HepG2 (cell line): Measurements from ENCODE around the gene SYS1. TPM values are rescaled to one million over a fixed set of nuclear protein-coding genes. Genes with fewer than 3 reads are reported as not detected.
A peak's percentile ranks its signal among the peaks of the same experiment; 100 is the strongest.

Source experiments
- ATRX ChIP-seq: sonication (generic); formaldehyde crosslinking; IDR thresholded peaks from 2 replicates; pipeline ENCODE4 v1.4.0; 2020; ENCODE audit warnings: missing genetic modification reagents, borderline replicate concordance
- BRD4 ChIP-seq: sonication (generic); formaldehyde crosslinking; IDR thresholded peaks from 2 replicates; pipeline ENCODE4 v1.4.0; 2020; ENCODE audit warnings: missing genetic modification reagents
- CBX5 ChIP-seq: sonication (generic); formaldehyde crosslinking; IDR thresholded peaks from 2 replicates; pipeline ENCODE4 v1.4.0; 2020; ENCODE audit warnings: missing genetic modification reagents, borderline replicate concordance
- CC2D1A ChIP-seq: sonication (generic); formaldehyde crosslinking; IDR thresholded peaks from 2 replicates; pipeline ENCODE4 v1.8.1; 2023; ENCODE audit warnings: mild to moderate bottlenecking, missing genetic modification reagents
- GATA4 ChIP-seq: sonication (generic); IDR thresholded peaks from 2 replicates; pipeline ENCODE4 v1.6.1; 2016; ENCODE audit warnings: antibody characterized with exemption, low read depth, borderline replicate concordance
- SMAD1 ChIP-seq: sonication (generic); formaldehyde crosslinking; IDR thresholded peaks from 2 replicates; pipeline ENCODE4 v1.4.0; 2020; ENCODE audit warnings: missing genetic modification reagents, low read depth, mild to moderate bottlenecking, borderline replicate concordance
- SMYD3 ChIP-seq: sonication (generic); formaldehyde crosslinking; IDR thresholded peaks from 2 replicates; pipeline ENCODE4 v1.8.1; 2023; ENCODE audit warnings: mild to moderate bottlenecking, missing genetic modification reagents
- ZBTB7A ChIP-seq: sonication (generic); formaldehyde crosslinking; IDR thresholded peaks from 2 replicates; pipeline ENCODE4 v1.8.0; 2022; ENCODE audit warnings: mild to moderate bottlenecking, missing genetic modification reagents
- ZFX ChIP-seq: sonication (generic); formaldehyde crosslinking; IDR thresholded peaks from 2 replicates; pipeline ENCODE4 v1.4.0; 2020; ENCODE audit warnings: mild to moderate bottlenecking, low read depth, missing genetic modification reagents, moderate library complexity
- ZNF235 ChIP-seq: sonication (generic); formaldehyde crosslinking; IDR thresholded peaks from 2 replicates; pipeline ENCODE4 v1.8.1; 2023; ENCODE audit warnings: mild to moderate bottlenecking, missing genetic modification reagents, borderline replicate concordance
- ZNF747 ChIP-seq: sonication (generic); formaldehyde crosslinking; IDR thresholded peaks from 2 replicates; pipeline ENCODE4 v1.8.1; 2023; ENCODE audit warnings: missing genetic modification reagents, mild to moderate bottlenecking, borderline replicate concordance
- ZNF878 ChIP-seq: sonication (generic); formaldehyde crosslinking; IDR thresholded peaks from 2 replicates; pipeline ENCODE4 v1.8.1; 2023; ENCODE audit warnings: mild to moderate bottlenecking, missing genetic modification reagents, moderate library complexity
- polyA plus RNA-seq, 8 experiments: library from polyadenylated mRNA; depleted of rRNA in 3 of 8; stranded (reverse) in 7 of 8; unstranded in 1 of 8; fragments of >200 nt; fragmentation: Illumina TruSeq in 4 of 8; extraction: Trizol in 4 of 8; gene quantifications; 2 replicates each; pipeline versions ENCODE4 v1.2.1 to v1.2.3, GENCODE V29; 2011 to 2016; ENCODE audit warnings: low read depth in 4 of 8, missing spikeins in 1 of 8, mixed read lengths in 1 of 8; ENCODE audit not compliant: insufficient read depth in 1 of 8
- total RNA-seq, 5 experiments: library from RNA; depleted of rRNA; stranded (reverse); fragments of >200 nt; fragmentation: Illumina TruSeq; extraction: Trizol; gene quantifications; 2 replicates each; pipeline ENCODE4 v1.2.3, GENCODE V29; 2016; ENCODE audit warnings: low read depth in 1 of 5
- TF ChIP-seq, protein P1 (sequence below): conservative IDR thresholded peaks from 2 replicates; pipeline ENCODE4 v1.6.1; 2018; ENCODE audit warnings: missing genetic modification reagents
- TF ChIP-seq, protein P2 (sequence below): sonication (generic); formaldehyde crosslinking; IDR thresholded peaks from 2 replicates; pipeline ENCODE4 v1.4.0; 2020; ENCODE audit warnings: mild to moderate bottlenecking, low read depth, missing genetic modification reagents
- TF ChIP-seq, protein P3 (sequence below): sonication (generic); formaldehyde crosslinking; IDR thresholded peaks from 2 replicates; pipeline ENCODE4 v1.4.0; 2020; ENCODE audit warnings: missing genetic modification reagents, borderline replicate concordance
- TF ChIP-seq, protein P4 (sequence below): sonication (generic); formaldehyde crosslinking; IDR thresholded peaks from 2 replicates; pipeline ENCODE4 v1.5.0; 2020; ENCODE audit warnings: missing genetic modification reagents, mild to moderate bottlenecking, borderline replicate concordance
- TF ChIP-seq, protein P5 (sequence below): sonication (generic); formaldehyde crosslinking; IDR thresholded peaks from 2 replicates; pipeline ENCODE4 v1.8.0; 2022; ENCODE audit warnings: missing genetic modification reagents, mild to moderate bottlenecking, moderate library complexity, borderline replicate concordance
- TF ChIP-seq, protein P6 (sequence below): sonication (generic); formaldehyde crosslinking; IDR thresholded peaks from 2 replicates; pipeline ENCODE4 v1.4.0; 2020; ENCODE audit warnings: missing genetic modification reagents, mild to moderate bottlenecking, borderline replicate concordance

Gene SYS1
- total and polyA plus RNA-seq, 2 of the 13 experiments (the other 11 are each of a cell fraction or from before 2014, with no cell fraction given), result 38.3 to 65.6 TPM

DNA sequence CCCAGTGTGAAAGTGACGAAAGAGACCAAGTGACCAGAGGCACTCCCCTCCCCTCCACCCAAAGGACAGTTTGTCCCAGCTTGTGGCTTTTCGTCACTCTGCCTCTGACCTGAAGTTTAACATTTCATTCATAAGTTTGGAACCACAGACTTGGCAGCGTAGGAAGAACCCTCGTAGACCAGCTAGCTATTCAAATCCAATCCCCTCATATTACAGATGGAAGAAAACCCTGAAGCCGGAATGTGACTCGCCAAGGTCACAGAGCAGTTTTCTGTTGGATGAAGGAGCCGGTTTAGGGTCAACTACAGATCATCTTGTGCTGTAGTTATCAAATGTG, 3.9 kb upstream of the SYS1 start (continued):
- TF ChIP-seq, protein P1, sequence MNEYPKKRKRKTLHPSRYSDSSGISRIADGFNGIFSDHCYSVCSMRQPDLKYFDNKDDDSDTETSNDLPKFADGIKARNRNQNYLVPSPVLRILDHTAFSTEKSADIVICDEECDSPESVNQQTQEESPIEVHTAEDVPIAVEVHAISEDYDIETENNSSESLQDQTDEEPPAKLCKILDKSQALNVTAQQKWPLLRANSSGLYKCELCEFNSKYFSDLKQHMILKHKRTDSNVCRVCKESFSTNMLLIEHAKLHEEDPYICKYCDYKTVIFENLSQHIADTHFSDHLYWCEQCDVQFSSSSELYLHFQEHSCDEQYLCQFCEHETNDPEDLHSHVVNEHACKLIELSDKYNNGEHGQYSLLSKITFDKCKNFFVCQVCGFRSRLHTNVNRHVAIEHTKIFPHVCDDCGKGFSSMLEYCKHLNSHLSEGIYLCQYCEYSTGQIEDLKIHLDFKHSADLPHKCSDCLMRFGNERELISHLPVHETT (CRISPR knock-in tag), result no peak
- TF ChIP-seq ZBTB7A (CRISPR knock-in tag), result peak; percentile 16; the same call in 1 of the 2 replicates
- no peak for TF ChIP-seq ZNF747 (CRISPR knock-in tag)
- TF ChIP-seq SMYD3 (CRISPR knock-in tag), result no peak
- TF ChIP-seq ZFX (CRISPR knock-in tag), result no peak
- TF ChIP-seq, protein P2, sequence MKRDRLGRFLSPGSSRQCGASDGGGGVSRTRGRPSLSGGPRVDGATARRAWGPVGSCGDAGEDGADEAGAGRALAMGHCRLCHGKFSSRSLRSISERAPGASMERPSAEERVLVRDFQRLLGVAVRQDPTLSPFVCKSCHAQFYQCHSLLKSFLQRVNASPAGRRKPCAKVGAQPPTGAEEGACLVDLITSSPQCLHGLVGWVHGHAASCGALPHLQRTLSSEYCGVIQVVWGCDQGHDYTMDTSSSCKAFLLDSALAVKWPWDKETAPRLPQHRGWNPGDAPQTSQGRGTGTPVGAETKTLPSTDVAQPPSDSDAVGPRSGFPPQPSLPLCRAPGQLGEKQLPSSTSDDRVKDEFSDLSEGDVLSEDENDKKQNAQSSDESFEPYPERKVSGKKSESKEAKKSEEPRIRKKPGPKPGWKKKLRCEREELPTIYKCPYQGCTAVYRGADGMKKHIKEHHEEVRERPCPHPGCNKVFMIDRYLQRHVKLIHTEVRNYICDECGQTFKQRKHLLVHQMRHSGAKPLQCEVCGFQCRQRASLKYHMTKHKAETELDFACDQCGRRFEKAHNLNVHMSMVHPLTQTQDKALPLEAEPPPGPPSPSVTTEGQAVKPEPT (CRISPR knock-in tag), result 0 out of 2 replicates have a peak, but pooled peaks have one; percentile 16
- TF ChIP-seq, protein P3, sequence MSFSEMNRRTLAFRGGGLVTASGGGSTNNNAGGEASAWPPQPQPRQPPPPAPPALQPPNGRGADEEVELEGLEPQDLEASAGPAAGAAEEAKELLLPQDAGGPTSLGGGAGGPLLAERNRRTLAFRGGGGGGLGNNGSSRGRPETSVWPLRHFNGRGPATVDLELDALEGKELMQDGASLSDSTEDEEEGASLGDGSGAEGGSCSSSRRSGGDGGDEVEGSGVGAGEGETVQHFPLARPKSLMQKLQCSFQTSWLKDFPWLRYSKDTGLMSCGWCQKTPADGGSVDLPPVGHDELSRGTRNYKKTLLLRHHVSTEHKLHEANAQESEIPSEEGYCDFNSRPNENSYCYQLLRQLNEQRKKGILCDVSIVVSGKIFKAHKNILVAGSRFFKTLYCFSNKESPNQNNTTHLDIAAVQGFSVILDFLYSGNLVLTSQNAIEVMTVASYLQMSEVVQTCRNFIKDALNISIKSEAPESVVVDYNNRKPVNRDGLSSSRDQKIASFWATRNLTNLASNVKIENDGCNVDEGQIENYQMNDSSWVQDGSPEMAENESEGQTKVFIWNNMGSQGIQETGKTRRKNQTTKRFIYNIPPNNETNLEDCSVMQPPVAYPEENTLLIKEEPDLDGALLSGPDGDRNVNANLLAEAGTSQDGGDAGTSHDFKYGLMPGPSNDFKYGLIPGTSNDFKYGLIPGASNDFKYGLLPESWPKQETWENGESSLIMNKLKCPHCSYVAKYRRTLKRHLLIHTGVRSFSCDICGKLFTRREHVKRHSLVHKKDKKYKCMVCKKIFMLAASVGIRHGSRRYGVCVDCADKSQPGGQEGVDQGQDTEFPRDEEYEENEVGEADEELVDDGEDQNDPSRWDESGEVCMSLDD (CRISPR knock-in tag), result no peak
- TF ChIP-seq BRD4 (CRISPR knock-in tag), result no peak
- TF ChIP-seq, protein P4, sequence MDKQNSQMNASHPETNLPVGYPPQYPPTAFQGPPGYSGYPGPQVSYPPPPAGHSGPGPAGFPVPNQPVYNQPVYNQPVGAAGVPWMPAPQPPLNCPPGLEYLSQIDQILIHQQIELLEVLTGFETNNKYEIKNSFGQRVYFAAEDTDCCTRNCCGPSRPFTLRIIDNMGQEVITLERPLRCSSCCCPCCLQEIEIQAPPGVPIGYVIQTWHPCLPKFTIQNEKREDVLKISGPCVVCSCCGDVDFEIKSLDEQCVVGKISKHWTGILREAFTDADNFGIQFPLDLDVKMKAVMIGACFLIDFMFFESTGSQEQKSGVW (CRISPR knock-in tag), result no peak
- TF ChIP-seq ATRX (CRISPR knock-in tag), result no peak
- no peak for TF ChIP-seq SMAD1
- TF ChIP-seq, protein P5, sequence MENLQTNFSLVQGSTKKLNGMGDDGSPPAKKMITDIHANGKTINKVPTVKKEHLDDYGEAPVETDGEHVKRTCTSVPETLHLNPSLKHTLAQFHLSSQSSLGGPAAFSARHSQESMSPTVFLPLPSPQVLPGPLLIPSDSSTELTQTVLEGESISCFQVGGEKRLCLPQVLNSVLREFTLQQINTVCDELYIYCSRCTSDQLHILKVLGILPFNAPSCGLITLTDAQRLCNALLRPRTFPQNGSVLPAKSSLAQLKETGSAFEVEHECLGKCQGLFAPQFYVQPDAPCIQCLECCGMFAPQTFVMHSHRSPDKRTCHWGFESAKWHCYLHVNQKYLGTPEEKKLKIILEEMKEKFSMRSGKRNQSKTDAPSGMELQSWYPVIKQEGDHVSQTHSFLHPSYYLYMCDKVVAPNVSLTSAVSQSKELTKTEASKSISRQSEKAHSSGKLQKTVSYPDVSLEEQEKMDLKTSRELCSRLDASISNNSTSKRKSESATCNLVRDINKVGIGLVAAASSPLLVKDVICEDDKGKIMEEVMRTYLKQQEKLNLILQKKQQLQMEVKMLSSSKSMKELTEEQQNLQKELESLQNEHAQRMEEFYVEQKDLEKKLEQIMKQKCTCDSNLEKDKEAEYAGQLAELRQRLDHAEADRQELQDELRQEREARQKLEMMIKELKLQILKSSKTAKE (CRISPR knock-in tag), result no peak
- TF ChIP-seq, protein P6, sequence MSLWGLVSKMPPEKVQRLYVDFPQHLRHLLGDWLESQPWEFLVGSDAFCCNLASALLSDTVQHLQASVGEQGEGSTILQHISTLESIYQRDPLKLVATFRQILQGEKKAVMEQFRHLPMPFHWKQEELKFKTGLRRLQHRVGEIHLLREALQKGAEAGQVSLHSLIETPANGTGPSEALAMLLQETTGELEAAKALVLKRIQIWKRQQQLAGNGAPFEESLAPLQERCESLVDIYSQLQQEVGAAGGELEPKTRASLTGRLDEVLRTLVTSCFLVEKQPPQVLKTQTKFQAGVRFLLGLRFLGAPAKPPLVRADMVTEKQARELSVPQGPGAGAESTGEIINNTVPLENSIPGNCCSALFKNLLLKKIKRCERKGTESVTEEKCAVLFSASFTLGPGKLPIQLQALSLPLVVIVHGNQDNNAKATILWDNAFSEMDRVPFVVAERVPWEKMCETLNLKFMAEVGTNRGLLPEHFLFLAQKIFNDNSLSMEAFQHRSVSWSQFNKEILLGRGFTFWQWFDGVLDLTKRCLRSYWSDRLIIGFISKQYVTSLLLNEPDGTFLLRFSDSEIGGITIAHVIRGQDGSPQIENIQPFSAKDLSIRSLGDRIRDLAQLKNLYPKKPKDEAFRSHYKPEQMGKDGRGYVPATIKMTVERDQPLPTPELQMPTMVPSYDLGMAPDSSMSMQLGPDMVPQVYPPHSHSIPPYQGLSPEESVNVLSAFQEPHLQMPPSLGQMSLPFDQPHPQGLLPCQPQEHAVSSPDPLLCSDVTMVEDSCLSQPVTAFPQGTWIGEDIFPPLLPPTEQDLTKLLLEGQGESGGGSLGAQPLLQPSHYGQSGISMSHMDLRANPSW (CRISPR knock-in tag), result no peak
- peak; percentile 35; the same call in 1 of the 2 replicates for TF ChIP-seq ZNF878 (CRISPR knock-in tag)
- TF ChIP-seq CBX5, result no peak
- TF ChIP-seq CC2D1A, result no peak
- TF ChIP-seq ZNF235 (CRISPR knock-in tag), result no peak
- TF ChIP-seq GATA4, result no peak
